ENCODE measurements around the gene SRI.

DNA sequence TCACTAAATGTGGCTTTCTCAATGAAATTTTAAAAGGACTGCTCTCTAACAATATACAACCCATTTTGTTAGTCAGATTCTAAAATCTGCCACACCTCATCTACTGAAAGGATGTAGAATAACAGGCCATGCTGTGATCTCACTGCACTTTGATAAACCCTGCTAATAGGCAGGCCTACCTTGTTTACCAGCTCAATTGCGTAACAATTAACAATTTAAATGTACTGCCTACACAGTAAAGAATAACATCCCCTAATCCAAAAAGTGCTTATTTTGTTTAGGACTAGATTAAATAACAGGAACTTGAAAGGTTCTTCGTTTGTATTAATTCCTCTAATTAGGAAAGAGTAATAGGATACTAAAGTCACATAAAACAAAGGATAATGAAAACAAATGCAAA, 4.5 kb downstream of the SRI start:
- TF ChIP-seq, protein P1, sequence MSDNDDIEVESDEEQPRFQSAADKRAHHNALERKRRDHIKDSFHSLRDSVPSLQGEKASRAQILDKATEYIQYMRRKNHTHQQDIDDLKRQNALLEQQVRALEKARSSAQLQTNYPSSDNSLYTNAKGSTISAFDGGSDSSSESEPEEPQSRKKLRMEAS (IDR thresholded peaks at IDR 0.05; ENCODE audit: low read depth, low read length): no peak
- TF ChIP-seq CTCF (IDR thresholded peaks at IDR 0.05; ENCODE audit: low read depth, low read length) (no peak), POLR2A (IDR thresholded peaks at IDR 0.05; ENCODE audit: extremely low read depth, insufficient read length) (no peak)
